ENCODE results near the gene BUD13.

The BUD13 gene

GRCh38 chr11:116710001-116710674 is 62.6 kb downstream of the BUD13 start:
- no peak for DNase-seq (ENCODE audit: low read depth)
- H3K4me3 ChIP-seq (ENCODE audit: low read depth, low read length): no peak overlapping the region
- TF ChIP-seq CTCF (IDR thresholded peaks at IDR 0.05; ENCODE audit: low read depth, low read length, missing control alignments): no peak

- DNase-seq (ENCODE audit: low read depth): no peak
- no peak for TF ChIP-seq CTCF (IDR thresholded peaks at IDR 0.05; ENCODE audit: low read depth, low read length, missing control alignments)
- H3K4me3 ChIP-seq (ENCODE audit: low read depth, low read length): no peak overlapping the region
These were observed 65.0 kb downstream of the BUD13 start for GRCh38 chr11:116707746-116708145.

GRCh38 chr11:116707161-116707629 is 65.6 kb downstream of the BUD13 start:
- no peak overlapping the region for H3K4me3 ChIP-seq (ENCODE audit: low read depth, low read length)
- no peak for DNase-seq (ENCODE audit: low read depth)

GRCh38 chr11:116703421-116703820 is 69.4 kb downstream of the BUD13 start:
- H3K4me3 ChIP-seq (ENCODE audit: low read depth, low read length): no peak overlapping the region
- no peak for TF ChIP-seq CTCF (IDR thresholded peaks at IDR 0.05; ENCODE audit: low read depth, low read length, missing control alignments)
- DNase-seq (ENCODE audit: low read depth): no peak

More at GRCh38 chr11:116707161-116707629, 65.6 kb downstream of the BUD13 start:
- TF ChIP-seq CTCF (IDR thresholded peaks at IDR 0.05; ENCODE audit: low read depth, low read length, missing control alignments): no peak

- DNase-seq (ENCODE audit: low read depth): no peak
- no peak for TF ChIP-seq CTCF (IDR thresholded peaks at IDR 0.05; ENCODE audit: low read depth, low read length, missing control alignments)
- H3K4me3 ChIP-seq (ENCODE audit: low read depth, low read length): no peak overlapping the region
These were observed 69.9 kb downstream of the BUD13 start for GRCh38 chr11:116702772-116703385.

GRCh38 chr11:116701876-116702275 is 70.9 kb downstream of the BUD13 start:
- no peak for DNase-seq (ENCODE audit: low read depth)
- no peak for TF ChIP-seq CTCF (IDR thresholded peaks at IDR 0.05; ENCODE audit: low read depth, low read length, missing control alignments)
- no peak overlapping the region for H3K4me3 ChIP-seq (ENCODE audit: low read depth, low read length)
